IPS-11a (cell line): Measurements from ENCODE around the gene LDB2.

Source experiments
- H3K4me3 ChIP-seq: one replicate; pipeline ENCODE4 v1.5.1; 2013; ENCODE audit warnings: low read depth, low read length, control low read depth

The LDB2 gene

DNA sequence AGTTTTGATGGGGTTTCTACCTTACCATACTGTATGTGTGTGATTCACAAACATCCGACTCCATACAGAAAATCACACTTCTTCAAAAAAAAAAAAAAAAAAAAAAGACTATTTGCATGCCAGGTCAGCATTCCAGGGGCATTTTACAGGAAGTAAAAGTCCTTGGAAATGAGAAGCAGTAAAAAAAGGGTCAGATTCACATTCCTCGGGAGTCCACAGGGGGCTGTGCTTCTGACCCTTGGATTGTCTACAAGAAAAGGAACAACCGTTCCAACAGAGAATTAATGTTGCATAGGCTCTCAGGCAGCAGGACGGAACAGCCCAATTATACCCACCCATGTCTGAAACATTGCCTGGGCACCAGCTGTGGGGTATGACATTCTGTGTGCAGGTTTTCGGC lies 290.3 kb downstream of the LDB2 start:
- H3K4me3 ChIP-seq, result no peak overlapping the region

- no peak overlapping the region for H3K4me3 ChIP-seq
Measured at GRCh38 chr4:16607241-16608066, 291.0 kb downstream of the LDB2 start.

GRCh38 chr4:16606691-16607090 lies 291.8 kb downstream of the LDB2 start:
- no peak overlapping the region for H3K4me3 ChIP-seq

GRCh38 chr4:16603178-16603577 lies 295.3 kb downstream of the LDB2 start:
- H3K4me3 ChIP-seq, result no peak overlapping the region

- H3K4me3 ChIP-seq, result no peak overlapping the region
Measured at GRCh38 chr4:16598597-16599206, 299.7 kb downstream of the LDB2 start.

- H3K4me3 ChIP-seq, result no peak overlapping the region
Measured at GRCh38 chr4:16597845-16598596, 300.4 kb downstream of the LDB2 start.

DNA sequence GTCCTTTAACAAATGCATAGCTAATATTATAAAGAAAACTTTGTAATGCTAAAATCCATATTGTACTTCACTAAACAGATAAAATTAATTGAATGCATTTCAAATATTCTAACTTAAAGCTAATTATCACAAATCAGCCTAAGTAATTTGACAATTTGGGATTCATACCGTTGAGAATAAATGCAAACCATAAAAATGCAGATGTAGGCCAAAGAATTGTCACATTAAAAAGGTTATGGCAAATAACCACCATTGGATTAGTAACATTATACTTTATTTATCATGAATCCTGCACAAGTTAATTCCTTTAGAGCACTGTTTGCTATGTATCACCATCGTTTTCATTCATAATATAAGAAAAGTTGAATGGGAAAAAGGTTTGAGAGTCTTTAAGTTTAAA lies 301.0 kb downstream of the LDB2 start:
- no peak overlapping the region for H3K4me3 ChIP-seq

- H3K4me3 ChIP-seq, result no peak overlapping the region
Measured at GRCh38 chr4:16596267-16596666, 302.2 kb downstream of the LDB2 start.

- H3K4me3 ChIP-seq, result no peak overlapping the region
Measured at GRCh38 chr4:16594128-16594527, 304.3 kb downstream of the LDB2 start.

DNA sequence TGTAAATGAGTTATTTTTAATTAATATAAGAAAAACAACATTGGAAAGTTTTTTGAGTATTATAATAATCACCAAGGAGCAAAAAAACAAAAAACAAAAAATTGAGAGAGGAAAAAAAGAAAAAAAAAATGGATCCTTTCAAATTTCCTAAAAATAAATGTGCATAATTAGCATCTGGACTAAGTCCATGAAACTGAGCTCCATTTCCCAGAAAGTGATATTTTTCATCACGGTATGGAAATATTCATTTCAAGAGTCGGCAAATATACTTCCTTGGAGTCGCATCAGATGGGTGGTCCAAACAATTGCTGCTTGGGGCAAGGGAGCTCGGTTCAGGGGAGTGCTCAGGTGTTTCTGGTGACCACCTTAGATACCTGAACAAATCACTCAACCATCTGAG lies 305.1 kb downstream of the LDB2 start:
- H3K4me3 ChIP-seq, result no peak overlapping the region

GRCh38 chr4:16591272-16591826 lies 307.1 kb downstream of the LDB2 start:
- H3K4me3 ChIP-seq, result no peak overlapping the region

- H3K4me3 ChIP-seq, result no peak overlapping the region
Measured at GRCh38 chr4:16590797-16591196, 307.6 kb downstream of the LDB2 start.

DNA sequence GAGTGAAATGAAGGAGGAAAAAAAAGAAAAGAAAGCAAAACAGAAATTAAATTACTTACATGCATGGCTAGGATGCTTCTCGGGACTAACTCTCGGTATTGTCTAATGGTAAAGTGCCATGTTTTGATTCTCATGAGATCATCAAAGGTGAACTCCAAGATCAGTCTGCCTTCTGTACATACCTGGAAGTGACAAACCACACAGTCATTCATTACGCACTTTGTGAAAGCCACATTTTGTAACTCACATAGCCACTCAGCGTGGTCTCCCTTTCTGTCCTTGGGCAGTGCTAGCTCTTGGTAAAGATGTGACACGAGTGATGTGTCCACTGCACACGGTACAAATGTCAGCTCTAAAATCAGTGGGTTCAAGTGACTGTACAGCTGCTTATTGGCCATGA lies 309.8 kb downstream of the LDB2 start:
- no peak overlapping the region for H3K4me3 ChIP-seq

GRCh38 chr4:16588149-16588548 lies 310.3 kb downstream of the LDB2 start:
- H3K4me3 ChIP-seq, result no peak overlapping the region

GRCh38 chr4:16585053-16585452 lies 313.4 kb downstream of the LDB2 start:
- no peak overlapping the region for H3K4me3 ChIP-seq

GRCh38 chr4:16583764-16584163 lies 314.7 kb downstream of the LDB2 start:
- no peak overlapping the region for H3K4me3 ChIP-seq

GRCh38 chr4:16582526-16582925 lies 315.9 kb downstream of the LDB2 start:
- H3K4me3 ChIP-seq, result no peak overlapping the region

DNA sequence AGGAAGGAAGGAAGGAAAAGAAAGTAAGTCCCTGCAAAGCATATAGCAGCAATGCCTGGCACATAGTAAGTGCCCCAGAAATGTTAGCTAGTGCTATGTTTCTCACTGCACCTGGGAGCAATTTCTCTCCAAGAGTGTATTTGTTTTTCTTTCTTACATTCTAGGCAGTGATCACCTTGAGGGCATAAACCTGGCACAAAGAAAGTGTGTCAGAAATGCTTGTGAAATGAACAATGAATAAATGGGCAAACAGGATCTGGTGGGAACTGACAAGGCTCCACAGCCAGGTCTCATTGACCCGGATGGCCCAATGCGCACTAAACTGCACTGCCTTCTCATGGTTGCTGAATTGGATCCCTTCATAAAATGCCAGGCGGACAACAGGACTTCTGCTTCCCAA lies 316.4 kb downstream of the LDB2 start:
- H3K4me3 ChIP-seq, result no peak overlapping the region

GRCh38 chr4:16581117-16581516 lies 317.3 kb downstream of the LDB2 start:
- H3K4me3 ChIP-seq, result no peak overlapping the region

GRCh38 chr4:16580514-16580913 lies 317.9 kb downstream of the LDB2 start:
- no peak overlapping the region for H3K4me3 ChIP-seq

DNA sequence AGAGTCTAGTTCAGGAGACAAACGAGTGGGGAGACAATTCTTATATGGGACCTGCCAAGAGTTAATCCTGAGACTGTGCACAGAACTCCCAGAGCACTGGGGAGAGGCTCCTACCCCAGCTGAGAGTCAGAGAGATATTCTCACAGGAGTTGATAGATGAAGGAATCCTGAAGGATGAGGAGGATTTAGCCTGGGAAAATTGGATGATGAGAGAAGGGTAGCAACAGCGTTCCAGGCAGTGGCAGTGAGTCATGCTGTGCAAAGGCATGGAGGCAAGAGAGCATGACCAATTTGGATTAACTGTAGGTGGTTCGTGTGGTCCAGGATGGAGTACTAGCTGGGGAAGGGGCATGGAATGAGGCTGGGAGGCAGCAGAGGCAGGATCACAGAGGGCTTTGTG lies 318.6 kb downstream of the LDB2 start:
- no peak overlapping the region for H3K4me3 ChIP-seq

GRCh38 chr4:16577177-16577576 lies 321.3 kb downstream of the LDB2 start:
- H3K4me3 ChIP-seq, result no peak overlapping the region
